GM18858 (cell line): ENCODE measurements around the gene TTBK2.
A peak's percentile ranks its signal among the peaks of the same experiment; 100 is the strongest.
"Not testable (repeated sequence)": the region's sequence is repeated elsewhere in the genome, so short reads cannot be mapped to it uniquely, and the experiment has no call there.

ENCODE experiments used
- ATAC-seq: cut with Tn5 transposase; IDR thresholded peaks from one replicate; pipeline ENCODE4 v1.9.1; 2021; ENCODE audit not compliant: unreplicated experiment

The TTBK2 gene

DNA sequence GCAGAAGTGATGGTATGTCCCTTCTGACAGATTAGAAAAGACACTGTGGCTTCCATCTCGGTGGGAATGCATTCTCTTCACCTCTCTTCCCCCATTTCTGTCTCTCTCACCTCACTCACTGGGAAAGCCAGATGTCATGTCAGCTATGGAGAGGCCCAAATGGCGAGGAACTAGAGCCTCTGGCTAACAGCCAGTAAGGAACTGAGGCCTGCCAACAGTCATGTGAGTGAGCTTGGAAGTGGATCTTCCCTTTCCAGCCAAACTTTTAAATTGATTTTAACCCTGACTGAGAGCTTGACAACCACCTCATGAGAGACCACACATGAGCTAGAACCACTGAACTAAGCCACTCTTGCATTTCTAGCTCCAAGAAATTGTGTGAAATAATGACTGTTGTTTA, 148.4 kb downstream of the TTBK2 start:
- no peak for ATAC-seq

DNA sequence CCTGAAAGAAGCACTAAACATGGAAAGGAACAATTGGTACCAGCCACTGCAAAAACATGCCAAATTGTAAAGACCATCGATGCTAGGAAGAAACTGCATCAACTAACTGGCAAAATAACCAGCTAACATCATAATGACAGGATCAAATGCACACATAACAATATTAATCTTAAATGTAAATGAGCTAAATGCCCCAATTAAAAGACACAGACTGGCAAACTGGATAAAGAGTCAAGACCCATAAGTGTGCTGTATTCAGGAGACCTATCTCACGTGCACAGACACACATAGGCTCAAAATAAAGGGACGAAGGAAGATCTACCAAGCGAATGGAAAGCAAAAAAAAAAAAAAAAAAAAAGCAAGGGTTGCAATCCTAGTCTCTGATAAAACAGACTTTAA, 154.5 kb downstream of the TTBK2 start:
- ATAC-seq, result not testable (repeated sequence)

DNA sequence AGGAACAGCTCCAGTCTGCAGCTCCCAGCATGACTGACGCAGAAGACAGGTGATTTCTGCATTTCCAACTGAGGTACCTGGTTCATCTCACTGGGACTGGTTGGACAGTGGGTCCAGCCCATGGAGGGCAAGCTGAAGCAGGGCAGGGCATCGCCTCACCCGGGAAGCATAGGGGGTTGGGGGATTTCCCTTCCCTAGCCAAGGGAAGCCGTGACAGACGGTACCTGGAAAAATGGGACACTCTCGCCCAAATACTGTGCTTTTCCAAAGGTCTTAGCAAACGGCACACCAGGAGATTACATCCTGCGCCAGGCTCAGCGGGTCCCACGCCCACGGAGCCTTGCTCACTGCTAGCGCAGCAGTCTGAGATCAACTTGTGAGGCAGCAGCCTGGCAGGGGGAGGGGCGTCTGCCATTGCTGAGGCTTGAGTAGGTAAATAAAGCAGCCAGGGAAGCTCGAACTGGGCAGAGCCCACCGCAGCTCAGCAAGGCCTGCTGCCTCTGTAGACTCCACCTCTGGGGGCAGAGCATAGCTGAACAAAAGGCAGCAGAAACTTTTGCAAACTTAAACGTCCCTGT, 156.3 kb downstream of the TTBK2 start:
- not testable (repeated sequence) for ATAC-seq

DNA sequence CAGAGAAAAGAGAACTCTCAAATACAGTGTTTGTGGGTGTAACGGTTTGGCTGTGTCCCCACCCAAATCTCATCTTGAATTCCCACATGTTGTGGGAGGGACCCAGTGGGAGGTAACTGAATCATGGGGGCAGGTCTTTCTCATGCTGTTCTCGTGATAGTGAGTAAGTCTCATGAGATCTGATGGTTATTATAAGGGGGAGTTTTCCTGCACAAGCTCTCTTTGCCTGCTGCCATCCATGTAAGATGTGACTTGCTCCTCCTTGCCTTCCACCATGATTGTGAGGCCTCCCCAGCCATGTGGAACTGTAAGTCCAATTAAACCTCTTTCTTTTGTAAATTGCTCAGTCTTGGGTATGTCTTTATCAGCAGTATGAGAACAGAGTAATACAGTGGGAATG, 158.8 kb downstream of the TTBK2 start:
- not testable (repeated sequence) for ATAC-seq

DNA sequence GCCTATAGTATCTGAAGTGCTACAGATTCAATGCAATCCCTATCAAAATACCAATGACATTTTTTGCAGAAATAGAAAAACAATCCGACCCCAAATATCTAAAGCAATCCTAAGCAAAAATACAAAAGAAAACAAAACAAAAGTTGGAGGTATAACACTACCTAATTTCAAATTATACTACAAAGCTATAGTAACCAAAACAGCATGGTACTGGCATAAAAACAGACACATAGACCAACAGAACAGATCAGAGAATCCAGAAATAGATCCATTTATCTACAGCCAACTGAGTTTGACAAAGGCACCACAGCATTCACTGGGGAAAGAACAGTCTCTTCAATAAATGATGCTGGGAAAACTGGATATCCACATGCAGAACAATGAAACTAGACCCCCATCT, 159.8 kb downstream of the TTBK2 start:
- no peak for ATAC-seq

DNA sequence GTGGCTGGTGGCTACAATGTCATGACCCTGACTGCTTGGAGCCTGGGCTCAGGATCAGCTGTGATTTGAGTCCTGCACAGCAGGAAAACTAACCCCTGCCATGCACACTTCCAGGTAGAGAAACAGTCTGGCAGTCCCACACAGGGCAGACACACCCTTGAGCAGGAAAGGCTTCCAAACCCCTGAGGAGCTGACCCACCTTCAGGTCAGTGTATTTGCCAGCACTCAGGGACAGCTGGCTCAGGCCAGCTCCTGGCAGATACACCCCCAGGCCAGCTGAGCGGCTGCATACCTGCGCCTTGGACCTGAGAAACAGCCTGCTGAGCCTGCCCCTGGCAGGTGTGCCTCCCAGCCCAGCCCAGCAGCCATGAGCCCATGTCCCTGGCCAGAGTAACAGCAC, 161.5 kb downstream of the TTBK2 start:
- ATAC-seq, result no peak

DNA sequence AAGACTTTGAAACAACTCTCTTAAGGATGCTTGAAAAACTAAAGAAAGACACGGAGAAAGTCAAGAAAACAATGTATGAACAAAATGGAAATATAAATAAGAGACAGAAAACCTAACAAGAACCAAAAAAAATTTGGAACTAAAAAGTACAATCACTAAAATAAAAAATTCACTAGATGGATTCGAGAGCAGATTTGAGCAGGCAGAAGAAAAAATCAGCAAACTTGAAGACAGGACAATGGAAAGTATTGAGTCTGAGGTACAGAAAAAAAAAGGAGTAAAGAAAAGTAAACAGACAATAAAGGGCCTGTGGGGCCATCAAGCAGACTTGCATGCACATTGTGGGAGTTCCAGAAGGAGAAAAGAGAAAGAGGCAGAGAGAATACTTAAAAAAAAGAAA, 170.3 kb downstream of the TTBK2 start:
- no peak for ATAC-seq

DNA sequence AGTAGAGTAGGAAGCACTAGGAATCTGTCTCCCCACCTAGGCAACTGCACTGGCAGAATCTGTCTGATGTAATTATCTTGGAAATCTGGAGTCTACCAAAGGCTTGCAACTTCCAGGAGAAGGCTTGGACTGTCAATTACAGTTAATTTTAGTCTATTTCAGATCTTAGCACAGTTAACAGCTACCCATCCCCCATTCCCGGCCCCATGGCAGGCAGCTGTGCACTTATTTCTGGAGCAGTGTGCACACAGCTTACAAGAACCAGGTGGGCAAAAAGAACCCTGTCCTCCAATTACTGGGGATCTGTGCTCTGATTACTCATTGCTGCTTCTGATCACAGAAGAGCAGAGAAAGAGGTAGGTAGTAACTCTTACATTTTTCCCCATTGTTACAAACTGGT, 171.3 kb downstream of the TTBK2 start:
- no peak for ATAC-seq

DNA sequence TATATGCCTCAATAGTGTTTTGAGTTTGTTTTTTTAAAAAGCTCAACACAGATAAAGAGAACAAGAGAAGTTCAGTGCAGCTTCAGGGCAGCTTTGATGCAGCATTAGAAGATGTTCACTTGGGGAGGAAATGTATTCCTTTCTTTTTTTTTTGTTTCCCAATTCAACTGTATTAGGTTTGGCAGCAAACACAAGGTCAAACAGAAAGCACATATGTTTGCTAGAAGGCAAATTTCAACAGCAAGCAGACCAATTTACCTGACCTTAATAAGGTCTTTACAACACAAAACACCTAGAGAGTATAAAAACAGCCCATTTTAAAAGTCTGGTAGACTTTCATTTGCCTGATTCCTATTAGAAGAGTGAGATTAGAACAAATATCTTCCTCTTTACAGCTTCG, 176.4 kb downstream of the TTBK2 start:
- ATAC-seq, result no peak

DNA sequence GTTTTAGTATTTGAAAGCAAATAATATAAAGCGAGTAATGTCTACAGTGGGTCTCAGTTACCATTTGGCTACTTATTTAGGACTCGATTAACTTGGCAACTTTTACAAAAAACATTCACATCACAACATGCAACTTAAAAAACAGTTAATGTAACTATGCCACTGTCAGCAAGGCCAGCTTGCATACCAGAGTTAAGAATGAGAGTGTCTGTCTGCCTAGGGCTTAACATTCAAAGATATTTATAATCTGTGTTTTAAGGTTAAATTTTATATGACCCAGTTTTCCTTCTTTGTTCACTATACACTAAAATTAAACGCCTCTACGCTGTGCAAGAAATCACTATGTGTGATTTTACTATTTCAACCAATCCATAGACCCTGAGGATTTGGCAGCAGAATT, 178.4 kb downstream of the TTBK2 start:
- no peak for ATAC-seq

DNA sequence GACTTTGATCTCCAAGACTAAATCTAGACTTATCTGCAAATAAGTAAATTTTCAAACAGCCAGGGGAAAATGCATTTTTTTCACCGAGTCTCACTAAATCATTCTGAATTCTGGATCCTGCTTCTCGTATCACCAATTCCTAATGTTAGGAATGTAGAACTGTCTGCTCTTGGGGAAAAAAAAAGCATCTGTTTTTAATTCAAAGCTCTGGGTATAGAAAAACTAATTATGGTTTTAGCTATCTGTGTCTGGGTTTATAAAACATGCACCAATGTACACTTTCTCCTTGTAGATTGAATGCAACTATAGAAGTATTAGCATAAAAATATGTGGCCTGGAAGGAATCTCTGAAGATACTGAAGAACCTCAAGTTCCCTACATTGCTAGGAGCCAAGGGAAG, 178.9 kb downstream of the TTBK2 start:
- ATAC-seq, result no peak

DNA sequence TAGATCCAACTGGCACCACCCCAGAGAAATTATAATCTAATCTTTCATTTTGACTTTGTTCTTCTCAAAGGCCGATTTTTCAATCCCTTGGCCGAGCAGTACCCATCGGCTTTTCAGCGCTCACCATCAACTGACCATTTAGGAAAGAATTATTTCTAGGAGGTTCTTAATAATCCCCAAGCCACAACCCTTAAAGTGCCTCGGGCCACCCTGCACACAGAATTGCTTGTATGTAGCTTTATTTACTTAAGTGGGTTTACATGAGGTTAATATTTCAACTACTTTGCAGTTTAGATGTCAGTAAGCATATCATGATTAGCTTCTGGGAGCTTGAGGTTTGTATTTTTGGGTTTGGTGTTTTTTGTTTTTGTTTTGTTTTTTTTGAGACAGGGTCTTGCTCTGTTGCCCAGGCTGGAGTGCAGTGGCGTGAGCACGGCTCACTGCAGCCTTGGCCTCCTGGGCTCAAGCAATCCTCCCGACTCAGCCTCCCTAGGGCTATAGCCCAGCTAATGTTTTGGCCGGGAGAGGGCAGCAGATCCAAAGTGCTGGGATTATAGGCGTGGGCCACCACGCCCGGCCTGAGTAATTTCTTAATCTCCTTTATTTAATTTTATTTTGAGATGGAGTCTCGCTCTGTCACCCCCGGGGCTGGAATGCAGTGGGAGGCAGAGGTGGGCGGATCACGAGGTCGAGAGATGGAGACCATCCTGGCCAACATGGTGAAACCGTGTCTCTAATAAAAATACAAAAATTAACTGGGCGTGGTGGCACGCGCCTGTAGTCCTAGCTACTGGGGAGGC, 182.8 kb downstream of the TTBK2 start:
- ATAC-seq, result no peak

DNA sequence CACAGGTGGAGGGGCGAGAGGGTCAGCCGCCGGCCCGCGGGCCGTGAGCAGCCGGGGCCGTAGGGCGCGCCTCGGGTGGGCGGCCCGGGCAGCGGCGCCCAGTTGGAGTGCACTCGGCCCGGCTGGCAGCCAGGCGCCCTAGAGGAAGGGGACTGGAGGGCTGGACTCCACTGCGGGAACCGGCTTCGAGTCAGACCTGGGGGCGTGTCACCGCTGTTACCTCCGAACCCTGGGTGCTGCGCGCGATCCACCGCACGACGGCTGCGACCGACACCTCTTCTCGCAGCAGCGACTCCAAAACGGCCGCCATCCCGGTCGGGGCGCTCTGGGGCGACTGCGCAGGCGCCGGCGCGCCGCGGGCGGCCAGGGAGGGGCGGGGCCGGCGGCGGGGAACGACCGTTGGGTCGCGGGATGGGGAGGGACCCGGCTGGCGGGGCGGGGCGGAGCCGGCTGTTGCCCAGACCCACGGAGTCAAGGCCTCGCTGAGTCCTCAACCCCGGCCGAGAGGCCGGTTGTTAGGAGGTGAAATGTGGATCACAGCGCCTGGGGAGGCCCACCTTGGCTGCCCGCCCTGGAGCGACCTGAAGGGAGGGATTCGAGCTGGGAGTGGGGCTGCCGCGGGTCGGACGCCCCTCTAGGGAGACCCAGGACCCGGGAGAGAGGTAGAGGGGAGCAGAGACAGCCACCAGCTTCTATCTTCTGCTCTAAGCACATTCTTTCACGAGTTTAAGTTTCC, 183.6 kb downstream of the TTBK2 start, which contains the start of gene CDAN1:
CDAN1 (minus strand) TSS at position 336 of the 736 bp plus-strand sequence; CDS start at position 310, 26 bp downstream.
- peak; percentile 59 for ATAC-seq

DNA sequence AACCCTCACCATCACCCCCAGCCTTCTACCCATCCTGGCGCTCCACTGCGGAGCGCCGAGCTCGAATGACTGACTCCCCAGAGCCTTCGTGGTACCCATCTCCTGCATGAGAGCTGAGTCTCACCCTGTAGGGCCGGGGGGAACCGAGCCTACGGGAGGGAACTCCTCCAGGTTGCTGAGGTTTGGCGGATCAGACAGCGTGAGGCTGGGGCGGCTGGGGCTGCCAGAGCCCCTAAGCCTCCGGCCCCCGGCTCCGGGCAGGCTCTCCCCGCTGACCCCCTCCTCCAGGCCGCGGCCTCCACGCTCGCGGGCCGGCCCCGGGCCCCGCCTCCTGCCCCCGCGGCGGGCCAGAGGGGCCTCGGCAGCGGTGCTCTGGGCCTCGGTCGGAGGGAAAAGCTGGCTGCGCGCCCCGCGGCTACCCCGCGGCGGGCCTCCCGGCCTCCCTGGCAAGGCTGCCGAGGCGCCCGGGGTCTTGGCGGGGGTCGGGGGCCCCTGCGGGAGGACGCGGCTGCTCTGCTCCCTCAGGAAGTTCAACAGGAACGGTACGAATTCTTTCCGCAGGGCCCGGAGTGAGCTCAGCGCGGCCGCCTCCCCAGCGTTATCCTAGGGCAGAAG, 184.3 kb downstream of the TTBK2 start:
- no peak for ATAC-seq

DNA sequence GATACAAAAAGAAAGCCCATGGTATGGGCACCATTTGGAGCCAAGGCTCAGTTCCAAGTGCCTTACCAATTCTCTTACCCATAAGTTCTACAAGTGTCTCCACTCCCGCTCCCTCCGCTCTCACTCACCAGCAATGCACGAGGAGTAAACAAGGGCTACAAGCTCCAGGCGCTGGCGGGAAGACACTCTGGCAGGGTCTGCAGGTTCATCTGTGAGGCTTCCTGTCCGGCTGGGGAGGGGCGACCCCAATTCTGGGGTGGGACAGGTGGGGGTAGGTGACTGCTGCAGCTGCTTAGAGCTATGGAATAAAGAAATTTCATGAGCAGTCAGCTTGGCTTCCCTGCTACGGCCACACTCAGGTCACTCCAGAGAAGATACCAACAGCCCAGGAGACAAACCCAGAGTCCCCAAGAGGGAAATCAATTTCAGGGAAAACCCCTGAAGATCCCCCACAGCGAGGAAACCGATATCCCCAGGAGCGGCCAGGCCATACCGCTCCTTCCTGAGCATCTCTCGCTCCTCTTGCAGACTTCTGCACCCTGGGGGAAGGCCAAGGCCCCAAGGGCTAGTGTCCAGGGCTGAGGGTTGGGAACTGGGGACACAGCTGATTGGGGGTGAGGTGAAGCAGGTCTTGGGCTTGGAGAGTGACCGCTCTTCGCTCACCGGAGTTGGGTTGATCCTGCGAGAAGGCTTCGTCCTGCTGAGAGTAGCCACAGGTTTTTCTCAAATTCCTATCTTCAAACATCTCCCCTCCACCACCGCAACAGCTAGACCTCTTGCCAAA, 185.0 kb downstream of the TTBK2 start:
- no peak for ATAC-seq

DNA sequence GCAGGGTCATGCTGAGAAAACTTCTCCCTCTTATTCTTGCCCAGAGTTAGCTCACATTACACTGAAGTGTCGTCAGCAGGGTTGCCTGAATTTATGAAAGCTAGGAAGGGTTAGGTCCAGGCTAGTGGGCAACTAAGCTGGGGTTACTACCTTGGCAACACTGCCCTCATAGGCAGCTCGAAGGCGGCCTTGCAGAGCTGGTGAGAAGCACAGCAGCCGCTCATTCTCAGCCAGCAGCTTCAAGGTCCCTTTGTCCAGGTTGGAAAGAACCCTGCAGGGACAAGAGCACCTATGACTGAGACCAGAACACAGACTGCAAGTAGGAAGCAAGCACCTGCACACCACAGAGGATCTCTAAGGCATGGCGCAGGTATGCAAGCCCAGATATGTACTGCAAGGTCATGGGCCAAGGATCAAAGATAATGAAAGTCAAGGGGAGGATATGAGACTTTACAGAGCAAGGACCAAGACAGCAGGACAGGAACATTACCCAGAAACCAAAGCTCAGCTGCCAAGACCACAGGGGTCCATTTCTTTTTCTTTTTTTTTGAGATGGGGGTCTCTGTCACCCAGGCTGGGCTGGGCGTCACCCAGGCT, 186.4 kb downstream of the TTBK2 start:
- ATAC-seq, result no peak

DNA sequence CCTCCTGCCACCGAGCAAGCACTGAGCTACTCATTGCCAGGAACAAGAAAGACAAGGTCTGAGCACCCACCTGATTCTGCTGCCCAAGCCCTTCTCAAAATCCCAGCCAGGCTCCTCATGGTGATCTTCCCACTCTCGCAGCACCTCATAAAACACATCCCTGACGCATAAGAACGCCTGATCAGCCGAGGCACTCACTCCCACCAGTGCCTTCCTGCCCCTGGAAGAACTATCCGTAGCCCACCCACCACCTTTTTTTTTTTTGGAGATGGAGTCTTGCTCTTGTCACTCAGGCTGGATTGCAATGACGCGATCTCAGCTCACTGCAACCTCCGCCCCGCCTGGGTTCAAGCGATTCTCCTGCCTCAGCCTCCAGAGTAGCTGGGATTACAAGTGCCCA, 187.6 kb downstream of the TTBK2 start:
- ATAC-seq, result no peak

DNA sequence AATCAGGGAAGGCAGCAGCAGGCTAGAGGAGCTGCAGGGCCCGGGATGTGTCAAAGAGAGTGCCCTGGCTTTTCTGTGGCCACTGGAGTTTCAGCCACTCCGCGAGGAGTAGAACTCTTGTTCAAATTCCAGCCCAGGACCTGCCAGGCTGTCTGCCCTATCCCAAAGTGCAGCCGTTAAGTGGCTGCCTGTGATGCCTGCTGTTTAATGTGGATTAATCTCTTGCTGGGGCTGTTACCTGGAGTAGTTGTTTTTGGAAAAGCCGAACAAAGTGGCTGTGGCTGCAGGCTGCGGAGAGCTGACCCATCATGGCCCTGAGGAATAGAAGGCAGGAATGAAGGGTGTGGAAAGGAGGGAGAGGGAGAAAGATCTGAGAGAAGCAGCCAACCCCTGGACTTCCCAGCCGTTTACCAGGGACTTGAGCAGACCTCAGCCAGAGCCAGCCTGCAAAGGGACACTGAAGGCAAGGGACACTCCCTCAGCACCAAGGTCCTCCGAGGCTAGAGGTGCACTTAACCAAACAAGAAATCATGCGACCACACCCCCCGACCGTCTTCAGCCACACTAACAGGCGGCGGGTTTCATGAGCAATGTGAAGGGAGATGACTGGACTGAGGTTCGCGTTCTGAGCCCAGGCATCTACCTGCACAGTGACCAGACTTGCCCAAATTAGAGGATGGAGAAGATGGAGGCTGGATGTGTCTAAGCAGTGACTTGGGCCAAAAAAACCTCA, 188.3 kb downstream of the TTBK2 start:
- ATAC-seq, result no peak

DNA sequence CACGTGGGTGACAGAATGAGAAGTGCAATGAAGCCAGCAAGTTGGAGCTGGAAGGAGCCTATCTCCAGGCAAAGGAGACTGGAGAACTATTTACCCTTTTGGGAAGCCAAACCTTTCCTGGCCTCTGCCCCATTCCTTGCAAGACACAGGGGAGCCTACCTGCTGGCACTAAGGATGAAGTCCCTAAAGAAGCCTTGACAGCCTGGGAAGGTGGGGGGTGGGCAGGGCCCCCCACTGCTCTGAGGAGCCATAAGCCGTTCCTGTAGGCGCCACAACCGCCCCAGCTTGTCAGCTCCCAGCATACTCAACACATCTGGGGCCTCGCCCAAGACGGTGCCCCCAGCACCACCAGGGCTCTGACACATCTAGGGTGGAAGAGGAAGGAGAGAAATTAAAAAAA, 189.1 kb downstream of the TTBK2 start:
- no peak for ATAC-seq

DNA sequence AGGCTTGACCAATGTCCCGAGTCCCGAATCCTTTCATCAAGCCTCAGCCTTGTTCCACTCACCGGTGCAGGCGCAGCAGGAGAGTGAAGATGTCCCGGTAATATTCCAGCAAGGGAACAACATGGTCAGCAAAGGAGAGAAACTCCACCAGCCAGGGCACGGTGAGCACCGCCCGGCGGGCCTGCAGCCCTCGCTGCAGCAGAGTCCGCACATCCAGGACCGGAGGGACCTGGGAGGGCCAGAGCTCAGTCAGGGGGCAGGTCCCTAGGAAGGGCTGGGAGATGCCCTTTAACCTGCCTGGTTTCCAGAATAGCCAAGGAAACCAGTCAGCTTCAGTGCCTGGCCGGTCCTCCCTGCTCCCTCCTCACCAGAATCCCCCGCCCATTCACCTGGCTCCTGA, 190.0 kb downstream of the TTBK2 start:
- ATAC-seq, result no peak
